HuH-7.5 (cell line): ENCODE data around the gene EXOC8.
A peak's percentile ranks its signal among the peaks of the same experiment; 100 is the strongest.

Experiments
- DNase-seq: peaks from one replicate; pipeline ENCODE4 v3.0.0; 2011; ENCODE audit warnings: low spot score

EXOC8 gene

GRCh38 chr1:231315887-231316286 lies 21.8 kb downstream of the EXOC8 start:
- peak; percentile 40 for DNase-seq

GRCh38 chr1:231313661-231314060 lies 24.0 kb downstream of the EXOC8 start:
- no peak for DNase-seq

- DNase-seq: no peak
Measured at GRCh38 chr1:231312432-231312788, 25.2 kb downstream of the EXOC8 start.

GRCh38 chr1:231311720-231312431 lies 25.8 kb downstream of the EXOC8 start:
- DNase-seq: no peak

- DNase-seq: no peak
Measured at GRCh38 chr1:231310391-231310934, 27.2 kb downstream of the EXOC8 start.

- no peak for DNase-seq
Measured at GRCh38 chr1:231301990-231302389, 35.7 kb downstream of the EXOC8 start.

- DNase-seq: no peak
Measured at GRCh38 chr1:231295938-231296337, 41.7 kb downstream of the EXOC8 start.

GRCh38 chr1:231286603-231287002 lies 51.0 kb downstream of the EXOC8 start:
- no peak for DNase-seq

- DNase-seq: no peak
Measured at GRCh38 chr1:231284441-231284840, 53.2 kb downstream of the EXOC8 start.
